Measurements from ENCODE around the gene BANP.
A peak's percentile ranks its signal among the peaks of the same experiment; 100 is the strongest.

BANP gene

GRCh38 chr16:87949071-87949744 is 2.0 kb upstream of the BANP start:
- no peak for DNase-seq

GRCh38 chr16:87951552-87952538 is 611 bp downstream of the BANP start:
- DNase-seq: peak; percentile 18

DNA sequence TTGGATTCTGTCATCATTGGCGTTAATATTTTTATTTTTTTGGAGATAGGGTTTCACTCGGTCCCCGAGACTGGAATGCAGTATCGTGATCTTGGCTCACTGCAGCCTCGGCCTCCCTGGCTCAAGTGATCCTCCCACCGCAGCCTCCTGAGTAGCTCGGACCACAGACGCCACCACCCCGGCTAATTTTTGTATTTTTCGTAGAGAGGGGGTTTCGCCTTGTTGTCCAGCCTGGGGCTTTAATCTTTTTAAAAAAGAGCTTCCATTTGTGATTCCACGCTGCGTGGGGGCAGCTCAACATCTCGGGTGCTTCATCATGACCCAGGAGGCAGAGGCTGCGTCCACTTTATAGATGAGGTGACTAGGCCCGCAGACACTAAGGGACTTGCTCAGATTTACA is 1.5 kb downstream of the BANP start:
- DNase-seq: no peak

DNA sequence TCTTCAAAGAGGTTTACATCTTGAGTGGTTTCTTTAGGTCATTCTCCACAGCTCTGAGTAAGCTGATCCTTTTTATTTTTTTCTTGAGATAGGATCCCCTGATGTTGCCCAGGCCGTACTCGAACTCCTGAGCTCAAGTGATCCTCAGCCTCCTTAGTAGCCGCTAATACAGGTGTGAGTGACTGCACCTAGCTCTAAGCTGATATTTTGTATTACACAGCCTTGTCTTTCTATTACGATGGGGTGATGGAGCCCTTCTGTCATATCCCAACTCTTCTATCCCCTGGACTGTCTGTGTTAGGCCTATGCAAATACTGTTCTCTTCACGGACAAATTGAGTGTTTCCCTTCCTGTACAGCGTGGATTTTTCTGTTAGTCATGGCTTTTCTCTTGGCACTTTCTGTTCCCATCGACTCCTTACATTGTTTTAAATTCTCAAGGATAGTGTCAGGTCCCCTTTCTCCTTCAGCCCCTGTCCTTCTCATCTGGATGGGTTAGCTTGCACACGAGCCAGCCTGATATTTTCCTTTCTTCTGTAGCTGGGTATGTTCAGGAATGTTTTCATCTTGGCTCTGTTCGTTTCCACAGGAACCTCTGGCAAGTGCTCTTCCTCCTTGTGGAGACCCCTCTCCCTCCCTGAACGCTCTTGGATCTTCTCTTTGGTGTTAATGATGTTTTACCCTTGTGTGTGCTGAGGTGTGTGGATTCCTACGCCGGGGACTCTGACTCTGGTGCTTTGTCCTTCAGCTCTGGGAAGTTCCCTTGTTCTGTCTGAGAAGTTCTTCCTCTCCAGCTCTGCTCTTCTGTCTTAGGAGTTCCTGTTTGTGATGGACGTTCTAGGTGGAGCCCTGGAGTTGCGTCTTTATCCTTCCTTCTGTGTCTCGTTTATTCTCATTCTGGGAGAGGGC is 2.3 kb downstream of the BANP start:
- DNase-seq: no peak

DNA sequence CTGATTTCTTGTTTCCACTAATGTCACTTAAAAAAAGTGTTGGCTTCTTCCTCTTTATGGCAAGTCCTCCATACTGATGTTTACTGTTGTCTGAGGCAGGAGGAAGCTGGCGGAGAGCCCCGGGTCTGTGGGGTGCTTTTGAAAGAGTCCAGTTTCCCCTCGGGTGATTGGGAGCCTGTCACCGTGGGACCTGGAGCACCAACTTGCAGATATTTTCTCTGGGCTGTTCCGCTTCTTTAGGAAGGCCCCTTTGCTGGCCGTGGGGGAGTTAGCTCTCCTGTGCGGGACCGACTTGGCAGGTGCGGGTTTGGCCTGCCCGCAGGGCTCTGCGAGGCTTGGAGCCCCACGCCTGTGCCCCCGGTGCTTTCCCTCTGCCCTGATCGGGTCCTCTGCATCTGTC is 3.1 kb downstream of the BANP start:
- no peak for DNase-seq

DNA sequence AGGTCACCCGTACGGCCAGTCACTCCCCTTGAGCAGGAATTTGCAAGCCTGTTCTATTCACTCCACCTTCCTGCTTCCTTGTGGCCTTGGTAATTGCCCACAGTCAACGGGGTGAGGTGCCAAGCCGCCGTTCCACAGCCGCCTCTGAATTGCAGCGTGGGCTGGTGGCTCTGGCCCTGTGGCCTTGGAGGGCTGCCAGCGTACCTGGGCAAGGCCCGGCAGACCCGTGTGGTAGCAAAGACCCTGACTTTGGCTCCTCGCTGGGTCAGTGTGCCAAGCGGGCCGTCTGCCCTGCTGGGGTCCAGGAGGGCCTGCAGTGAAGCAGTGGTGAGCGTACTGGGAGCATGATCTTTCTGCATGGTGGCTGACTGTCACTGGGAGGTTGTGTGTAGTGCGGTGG is 3.6 kb downstream of the BANP start:
- DNase-seq: no peak

- DNase-seq: no peak
Observed at GRCh38 chr16:87955302-87956097, 4.3 kb downstream of the BANP start.

DNA sequence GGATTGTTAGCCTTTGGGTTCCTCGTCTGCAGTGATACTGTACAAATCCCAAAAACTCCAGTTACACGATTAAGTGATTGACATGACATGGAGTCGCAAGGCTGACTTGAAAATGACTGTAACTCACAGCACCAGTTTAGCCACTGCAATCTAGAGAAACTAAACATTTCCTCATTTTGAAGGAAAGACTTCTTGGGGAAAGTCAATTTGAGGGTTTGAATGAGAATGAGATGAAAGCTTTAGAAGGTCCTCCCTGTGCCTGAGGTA is 4.8 kb downstream of the BANP start:
- no peak for DNase-seq

DNA sequence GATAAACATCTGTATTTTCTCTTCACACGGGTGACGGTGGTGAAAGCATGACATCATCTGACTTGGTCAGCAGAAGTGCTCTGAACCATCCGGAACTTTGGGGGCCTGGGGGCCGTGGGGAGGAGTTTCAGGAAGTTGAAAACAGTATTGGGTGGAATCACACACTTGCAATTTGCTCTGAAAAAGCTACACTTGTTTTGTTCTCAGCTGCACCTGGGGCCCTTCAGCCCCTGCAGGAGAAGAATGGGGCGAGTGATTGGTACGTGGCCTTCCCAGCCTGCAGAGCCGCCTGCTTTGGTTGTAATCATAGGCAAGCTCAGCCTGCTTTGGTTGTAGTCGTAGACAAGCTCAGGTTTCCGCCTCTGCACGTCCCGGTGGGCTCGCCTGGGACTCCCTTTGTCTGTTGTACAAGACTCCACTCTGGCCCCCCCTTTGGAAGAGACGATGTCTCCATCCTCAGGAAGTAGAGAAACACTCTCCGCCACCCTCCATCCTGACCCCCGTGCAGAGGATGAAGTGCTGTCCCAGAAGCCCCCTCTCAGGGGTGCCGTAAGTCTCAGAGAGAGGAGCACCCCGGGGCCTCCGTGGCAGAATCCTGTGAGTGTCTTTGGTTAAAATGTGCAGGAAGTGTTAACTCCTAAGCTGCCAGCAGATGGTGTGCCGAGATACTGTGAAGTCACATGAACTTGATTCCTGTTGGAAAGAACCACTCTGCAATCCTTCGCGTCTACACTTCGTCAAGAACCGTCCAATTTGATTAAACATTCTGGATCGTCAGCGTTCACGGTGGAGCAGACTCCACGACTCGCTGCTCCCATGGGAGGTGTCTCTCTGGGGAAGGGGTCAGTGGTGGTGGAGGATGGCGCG is 5.4 kb downstream of the BANP start:
- peak; percentile 52 for DNase-seq

- no peak for DNase-seq
Observed at GRCh38 chr16:87957296-87958094, 6.3 kb downstream of the BANP start.

DNA sequence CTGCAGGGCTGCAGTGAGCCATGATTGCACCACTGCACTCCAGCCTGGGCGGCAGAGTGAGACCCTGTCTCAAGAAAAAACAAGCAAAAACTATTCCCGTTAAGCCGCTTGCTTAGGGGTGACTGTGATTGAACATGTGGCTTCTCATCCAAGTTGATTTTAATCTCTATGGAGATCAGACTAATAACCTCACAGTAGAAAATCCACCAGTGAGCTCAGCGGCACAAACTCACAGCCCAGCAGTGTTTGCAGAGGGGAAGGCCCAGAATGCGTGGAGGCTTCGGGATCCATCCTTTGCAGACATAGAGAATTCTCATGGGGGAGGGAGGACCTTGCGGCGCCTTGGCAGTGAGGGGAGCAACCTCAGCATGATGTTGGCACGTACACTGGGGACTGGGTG is 7.4 kb downstream of the BANP start:
- DNase-seq: no peak

DNA sequence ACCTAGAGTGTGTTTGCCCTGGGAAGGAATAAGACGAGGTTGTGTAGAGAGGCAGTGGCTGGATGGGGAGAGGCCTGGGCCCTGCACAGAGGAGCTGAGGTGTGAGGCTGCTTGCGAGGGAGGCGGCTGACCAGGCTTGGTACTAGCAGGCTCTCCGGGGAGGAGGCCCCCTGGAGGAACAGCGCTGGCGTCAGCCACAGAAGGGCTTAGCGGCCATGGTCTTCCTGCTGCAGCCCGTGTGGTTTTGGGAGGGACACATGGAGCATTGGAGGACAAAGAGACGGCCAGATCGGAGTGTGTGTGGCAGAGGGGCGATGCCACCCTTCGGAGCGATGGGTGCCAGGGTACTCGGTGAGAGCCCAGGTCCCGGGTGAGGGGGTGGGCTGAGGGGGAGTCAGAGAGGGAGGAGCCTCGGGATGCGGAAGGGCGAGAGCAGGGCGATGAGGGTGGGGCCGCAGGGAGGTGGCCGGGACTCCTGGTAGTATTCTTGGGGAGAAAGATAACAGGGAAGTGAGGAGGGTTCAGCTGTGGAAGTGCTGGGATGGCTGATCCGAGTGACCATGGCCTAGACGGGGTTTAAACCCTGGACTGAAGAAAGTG is 8.3 kb downstream of the BANP start:
- DNase-seq: no peak

DNA sequence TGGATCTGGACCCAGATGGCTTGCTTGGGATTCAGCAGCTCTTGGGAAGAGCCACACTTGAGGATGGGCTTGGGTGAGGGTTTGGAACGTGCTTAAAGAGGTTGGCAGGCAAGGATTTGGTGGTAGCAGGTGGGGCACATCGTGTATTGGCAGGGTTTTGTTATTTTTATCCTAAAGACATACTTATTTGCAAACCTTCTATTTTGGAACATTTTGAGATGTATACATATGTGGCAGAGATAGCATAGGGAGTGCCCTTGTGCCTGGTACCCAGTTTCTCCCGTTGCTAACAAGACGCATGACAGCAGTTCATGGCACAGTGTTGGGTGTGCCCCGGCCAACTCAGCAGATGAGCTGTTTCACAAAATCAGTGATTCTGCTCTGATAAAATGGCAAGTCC is 9.1 kb downstream of the BANP start:
- no peak for DNase-seq

- no peak for DNase-seq
Observed at GRCh38 chr16:87960852-87961251, 9.6 kb downstream of the BANP start.

DNA sequence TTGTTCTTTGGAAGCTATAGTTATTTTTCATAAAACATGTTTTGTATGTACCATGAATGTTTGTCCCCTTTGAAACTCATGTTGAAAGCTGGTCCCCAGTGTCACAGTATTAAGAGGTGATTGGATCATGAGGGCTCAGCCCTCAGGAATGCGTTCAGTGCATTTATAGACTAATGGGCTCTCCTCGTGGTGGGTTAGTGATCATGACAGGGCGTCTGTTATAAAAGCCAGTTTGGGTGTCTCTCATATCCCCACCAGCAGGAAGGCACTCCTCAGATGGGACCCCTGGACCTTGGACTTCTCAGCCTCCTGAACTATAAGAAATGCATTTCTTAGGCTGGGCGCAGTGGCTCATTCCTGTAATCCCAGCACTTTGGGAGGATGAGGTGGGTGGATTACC is 10.4 kb downstream of the BANP start:
- DNase-seq: no peak

DNA sequence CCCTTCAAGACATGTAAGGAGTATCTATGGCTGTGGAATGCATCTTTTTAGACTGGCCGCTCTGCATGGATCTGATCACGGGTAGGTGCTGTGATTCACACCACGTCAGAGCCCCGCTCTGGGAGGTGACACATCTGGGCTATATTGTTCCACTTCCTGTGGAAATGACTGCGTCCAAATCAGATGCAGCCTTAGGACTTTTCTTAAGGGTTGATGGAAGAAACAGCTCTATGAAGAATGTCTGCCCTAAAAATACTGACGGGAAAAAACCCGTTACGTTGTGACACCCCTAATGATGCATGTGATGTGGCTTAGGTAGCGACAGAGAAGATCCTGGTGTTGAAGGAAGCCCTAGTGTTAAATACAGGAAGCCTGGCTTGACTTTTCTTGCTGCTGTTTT is 12.2 kb downstream of the BANP start:
- DNase-seq: no peak

GRCh38 chr16:87964049-87964659 is 12.9 kb downstream of the BANP start:
- DNase-seq: no peak

- no peak for DNase-seq
Observed at GRCh38 chr16:87965417-87965816, 14.2 kb downstream of the BANP start.

DNA sequence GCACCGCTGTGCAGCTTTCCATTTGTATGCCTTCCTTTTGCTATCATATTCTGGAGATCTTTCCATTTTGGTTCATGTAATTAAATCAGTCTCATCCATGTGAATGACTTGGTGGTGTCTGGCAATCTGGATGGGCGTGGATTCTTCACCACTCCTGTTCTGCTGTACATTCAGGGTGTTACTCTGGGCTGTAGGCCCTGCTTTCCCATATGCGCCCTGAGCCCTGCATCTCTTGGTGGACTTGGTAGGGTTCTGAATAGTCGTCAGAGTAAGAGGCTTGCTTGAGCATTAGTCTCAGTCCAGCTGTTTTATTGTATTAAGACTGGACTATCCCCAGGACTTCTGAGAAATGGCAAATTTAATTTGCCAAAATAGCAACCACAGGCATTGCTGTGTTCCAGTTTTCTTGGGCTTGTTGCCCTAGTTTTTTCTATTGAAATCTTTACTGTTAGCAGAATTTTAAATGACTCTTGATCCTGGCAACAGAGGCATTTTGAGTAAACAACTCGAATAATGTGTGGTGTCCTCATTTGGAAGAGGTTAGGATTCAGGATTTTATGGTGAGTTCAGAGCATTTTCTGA is 14.9 kb downstream of the BANP start:
- no peak for DNase-seq
